Activated CD4-positive, alpha-beta T cell treated with anti-CD3 and anti-CD28 coated beads, Interleukin-2, amount 50 U/mL, for 16 hours (primary cell): ENCODE results near the gene TIE1.

Source experiments
- DNase-seq: peaks from one replicate; pipeline ENCODE4 v3.0.0-alpha.2; 2020

Gene TIE1

GRCh38 chr1:43300378-43301094 lies at the start of gene TIE1:
TSS of gene TIE1 (plus strand) at chr1:43300982. CDS start at chr1:43301072, 90 bp downstream.
- no peak for DNase-seq

GRCh38 chr1:43251024-43251423 lies 49.8 kb upstream of the TIE1 start:
- DNase-seq: no peak

GRCh38 chr1:43252225-43252624 lies 48.6 kb upstream of the TIE1 start:
- no peak for DNase-seq

GRCh38 chr1:43253173-43253572 lies 47.6 kb upstream of the TIE1 start:
- DNase-seq: no peak

DNA sequence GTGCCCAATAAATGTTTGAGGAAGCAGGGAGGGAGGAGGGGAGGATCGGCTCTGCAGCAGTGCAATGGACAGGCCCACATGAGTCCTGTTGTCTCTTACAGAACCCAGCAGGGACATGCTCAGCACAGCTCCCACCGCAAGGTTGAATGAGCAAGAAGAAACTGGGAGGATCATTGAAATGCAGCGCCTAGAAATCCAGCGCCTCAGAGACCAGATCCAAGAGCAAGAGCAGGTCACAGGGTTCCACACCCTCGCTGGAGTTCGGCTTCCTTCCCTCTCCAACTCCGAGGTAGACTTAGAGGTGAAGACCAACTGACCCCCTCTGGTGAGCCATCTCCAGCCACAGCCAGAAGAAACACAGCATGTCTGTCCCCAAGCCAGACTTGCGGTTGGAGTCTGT lies 46.9 kb upstream of the TIE1 start:
- no peak for DNase-seq

- no peak for DNase-seq
These were observed 45.2 kb upstream of the TIE1 start for GRCh38 chr1:43255438-43256210.

DNA sequence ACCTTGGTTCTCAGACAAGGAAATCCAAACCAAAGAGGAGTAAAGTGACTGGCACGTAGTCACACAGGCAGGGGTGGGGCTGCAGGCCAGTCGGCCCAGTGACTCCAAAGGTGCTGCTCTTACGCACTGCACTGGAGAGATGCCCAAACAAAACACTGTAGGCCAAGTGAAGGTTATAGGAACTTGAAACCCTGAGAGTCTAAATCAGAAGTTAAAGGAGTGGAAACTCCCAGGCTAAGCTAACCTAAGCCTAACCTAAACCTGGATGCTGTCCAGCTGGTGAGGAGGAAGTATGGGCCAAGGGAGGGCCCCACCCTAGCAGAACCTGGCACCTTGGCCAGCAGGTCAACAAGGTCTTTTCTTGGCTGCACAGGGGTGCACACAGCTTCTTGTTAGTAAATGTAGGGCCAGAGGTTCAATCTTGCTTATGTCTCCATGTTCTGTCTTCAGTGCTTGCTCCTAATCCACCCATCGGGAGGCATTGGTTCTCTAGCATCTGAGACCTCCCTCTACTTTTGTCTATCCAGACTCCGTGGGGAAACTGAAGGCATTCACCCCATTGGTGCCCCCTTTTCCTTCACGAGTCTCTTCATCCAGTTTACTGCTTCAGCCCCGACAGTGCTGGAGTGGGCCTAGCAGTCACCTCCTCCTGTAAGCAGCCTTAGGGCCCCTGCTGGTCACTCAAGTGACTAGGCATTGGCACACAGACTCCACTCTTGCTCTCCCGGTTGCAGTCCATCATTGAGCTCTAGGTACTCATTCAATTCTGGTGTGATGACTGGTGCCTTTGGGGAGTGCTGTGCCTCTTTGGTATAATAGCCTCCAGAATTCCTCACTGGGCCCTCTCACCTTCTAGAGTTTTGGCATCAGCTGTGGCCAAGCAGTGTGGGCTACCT lies 43.9 kb upstream of the TIE1 start:
- DNase-seq: no peak

DNA sequence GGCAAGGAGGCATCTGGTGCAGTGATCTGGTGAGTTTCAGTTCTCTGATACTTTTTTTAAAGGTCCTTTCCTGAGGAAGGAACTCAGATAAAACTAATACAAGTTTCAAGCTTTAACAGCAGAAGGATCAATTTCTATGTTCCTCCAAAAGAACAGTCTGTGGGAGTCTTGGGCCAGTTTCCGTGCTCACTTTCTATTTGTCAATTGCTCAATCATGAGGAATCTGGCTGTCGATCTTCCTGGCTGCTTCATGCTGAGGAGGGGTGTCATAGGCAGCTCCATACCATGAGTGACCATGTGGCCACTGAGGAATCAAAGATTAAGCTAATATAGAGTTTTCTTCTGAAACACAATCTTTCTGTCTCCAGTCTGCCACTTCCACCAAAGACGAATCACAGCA lies 42.4 kb upstream of the TIE1 start:
- no peak for DNase-seq

DNA sequence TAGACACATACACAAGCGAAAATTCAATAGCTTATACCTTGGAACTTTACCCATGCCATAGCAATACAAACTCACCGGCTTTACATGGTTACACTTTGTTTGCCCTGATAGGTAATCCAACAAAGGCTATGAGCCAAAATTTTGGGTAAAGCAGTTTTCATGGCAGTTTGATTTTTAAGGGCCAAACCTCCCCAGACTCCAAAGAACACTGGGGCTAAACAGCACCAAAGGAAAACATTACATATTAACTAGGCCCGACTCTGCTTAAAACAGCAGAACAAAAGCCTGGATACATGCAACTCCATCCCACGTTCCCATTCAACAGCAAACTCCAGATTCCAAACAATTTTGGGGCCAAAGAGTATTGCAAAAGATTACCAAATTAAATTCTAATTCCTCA lies 35.4 kb upstream of the TIE1 start:
- DNase-seq: no peak

GRCh38 chr1:43266881-43267280 lies 33.9 kb upstream of the TIE1 start:
- DNase-seq: no peak

GRCh38 chr1:43267291-43267805 lies 33.4 kb upstream of the TIE1 start:
- no peak for DNase-seq

DNA sequence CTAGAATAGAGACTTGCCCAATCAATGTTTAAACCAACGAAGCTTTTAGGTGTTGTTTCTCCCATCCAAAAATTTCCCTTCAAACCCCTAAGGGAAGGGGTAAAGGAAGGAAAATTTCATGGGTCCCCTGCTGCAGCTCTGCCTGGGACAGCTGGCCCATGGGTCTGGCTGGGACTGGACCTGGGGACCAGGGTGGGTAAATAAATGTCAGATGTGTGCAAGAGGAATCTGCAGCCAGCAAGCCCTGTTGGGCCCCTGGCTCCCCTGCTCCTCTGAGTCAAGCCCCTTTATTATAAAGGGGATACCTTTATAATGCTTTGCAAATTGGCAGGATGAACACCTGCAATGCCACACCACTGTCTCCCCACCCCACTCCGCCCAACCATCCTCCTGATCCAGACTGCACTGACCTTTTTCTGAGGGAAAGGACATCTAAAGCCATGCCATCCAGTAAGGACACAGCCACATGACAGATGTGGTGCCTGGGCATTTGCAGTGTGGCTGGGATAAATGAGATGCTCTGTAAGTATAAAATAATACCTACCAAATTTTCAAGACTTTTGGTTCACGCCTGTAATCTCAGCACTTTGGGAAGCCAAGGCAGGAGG lies 32.9 kb upstream of the TIE1 start:
- DNase-seq: no peak

DNA sequence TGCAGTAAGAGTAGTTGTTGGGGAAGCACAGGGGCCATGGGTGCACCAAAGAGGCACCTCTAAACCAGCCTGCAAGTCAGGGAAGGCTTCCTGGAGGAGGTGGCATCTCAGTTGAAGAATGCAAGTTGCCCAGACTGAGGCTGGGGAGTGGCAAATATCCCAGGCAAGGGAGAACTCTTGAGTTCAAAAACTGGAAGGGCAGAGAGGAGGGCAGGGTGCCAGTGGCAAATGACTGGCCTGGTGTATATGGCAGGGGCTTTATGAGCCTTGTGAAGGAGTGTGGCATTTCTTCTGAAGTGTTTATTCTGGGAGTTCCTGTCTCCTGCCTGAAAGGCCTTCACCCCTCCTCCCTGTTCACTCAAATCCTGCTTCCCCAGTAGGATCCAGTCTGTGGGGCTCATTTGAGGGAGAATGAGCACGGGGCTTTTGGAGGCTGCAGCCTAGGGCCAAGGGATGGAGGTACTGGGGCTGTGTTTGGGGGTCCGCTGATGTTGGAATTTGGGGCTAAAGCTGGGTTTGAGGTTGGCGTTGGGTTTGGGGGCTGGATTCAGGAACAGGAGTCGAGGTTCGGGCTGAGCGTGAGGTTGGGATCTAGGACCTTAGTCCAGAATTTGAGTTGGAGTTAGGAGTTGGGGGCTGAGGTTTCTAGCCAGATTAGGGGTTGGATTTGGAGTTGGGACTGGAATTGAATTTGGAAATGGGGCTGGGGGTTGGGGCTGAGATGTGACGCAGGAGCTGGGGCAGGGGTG lies 31.0 kb upstream of the TIE1 start, which contains the start of gene TMEM125:
TMEM125 (plus strand) TSS at position 357 of the 749 bp plus-strand sequence. CDS start 2,740 bp downstream, outside the sequence.
- DNase-seq: no peak

DNA sequence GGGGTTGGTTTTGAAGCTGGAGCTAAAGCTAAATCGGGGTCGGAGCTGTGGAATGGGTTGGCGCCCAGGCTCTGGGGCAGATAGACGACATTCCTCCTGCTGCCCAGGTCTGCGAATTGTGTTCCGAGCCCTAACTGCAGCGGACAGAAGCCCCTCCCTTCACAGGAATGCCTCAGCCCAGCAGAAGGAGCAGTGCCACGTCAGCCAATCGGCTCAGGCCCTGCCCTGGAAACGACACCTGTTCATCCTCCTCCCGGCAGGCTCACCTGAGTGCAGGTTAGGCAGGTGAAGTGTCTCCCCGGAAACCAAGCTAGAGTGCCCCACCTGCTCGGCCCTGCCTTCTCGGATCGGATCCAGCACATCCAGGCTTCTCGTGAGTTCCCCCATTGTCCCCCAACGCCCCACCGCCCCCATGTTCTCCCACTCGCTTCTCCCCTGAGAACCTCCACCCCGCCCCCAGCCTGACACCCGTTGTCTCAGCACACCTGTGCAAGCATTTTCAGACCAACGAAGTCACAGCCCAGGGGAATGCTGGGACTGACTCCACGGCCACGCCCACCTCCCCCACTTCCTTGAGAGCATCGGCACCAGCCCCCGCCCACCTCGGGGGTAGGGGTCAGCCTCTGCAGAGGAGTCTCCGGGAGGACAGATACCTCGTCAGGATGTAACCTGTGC lies 30.2 kb upstream of the TIE1 start:
- no peak for DNase-seq

DNA sequence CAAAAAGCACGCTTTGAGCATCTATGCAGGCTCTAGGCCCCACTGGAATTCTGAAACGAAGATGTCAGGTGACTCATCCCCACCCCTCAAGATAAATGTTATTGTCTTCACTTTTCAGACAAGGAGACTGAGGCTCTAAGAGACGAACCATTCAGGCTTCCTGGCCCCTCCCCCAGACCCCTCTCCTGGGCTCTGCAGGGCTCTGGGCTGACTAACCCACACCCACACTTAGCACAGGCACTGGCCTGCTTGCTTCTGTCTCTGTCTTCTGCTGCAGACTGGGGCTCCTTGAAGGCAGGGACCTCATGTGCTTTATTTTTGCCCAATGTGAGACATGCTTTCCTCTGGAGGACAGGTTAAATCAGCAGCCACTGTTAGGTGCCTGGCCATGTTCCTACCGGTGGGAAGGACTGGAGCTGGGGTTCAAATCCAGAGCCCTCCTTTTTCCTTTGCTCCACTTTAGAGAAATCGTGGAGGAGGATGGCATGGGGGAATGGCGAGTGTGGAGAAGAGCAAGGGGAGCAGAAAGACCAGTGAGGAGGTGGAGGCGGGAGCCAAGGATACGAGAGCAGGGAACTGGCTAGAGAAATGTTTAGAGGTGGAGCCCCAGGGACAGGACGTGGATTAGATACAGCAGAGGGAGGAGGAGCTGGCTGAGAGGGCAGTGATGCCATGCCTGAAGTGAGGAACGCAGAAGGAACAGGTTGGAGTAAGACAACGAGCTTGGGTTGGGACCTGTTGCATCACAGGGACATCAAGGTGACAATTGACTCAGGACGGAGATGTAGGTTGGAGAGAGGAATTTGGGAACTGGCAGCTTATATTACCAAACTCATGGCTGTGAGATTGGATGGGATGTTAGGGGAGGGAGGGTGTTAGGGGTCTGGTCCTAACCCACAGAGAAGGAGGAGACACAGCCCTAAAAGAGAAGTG lies 29.3 kb upstream of the TIE1 start:
- no peak for DNase-seq

- DNase-seq: no peak
These were observed 28.6 kb upstream of the TIE1 start for GRCh38 chr1:43272161-43272560.

- DNase-seq: no peak
These were observed 27.9 kb upstream of the TIE1 start for GRCh38 chr1:43272576-43273571.

GRCh38 chr1:43273708-43274107 lies 27.1 kb upstream of the TIE1 start:
- DNase-seq: no peak
